BJ (cell line): ENCODE results near the gene SNX3. TPM values are rescaled to one million over a fixed set of nuclear protein-coding genes. Genes with fewer than 3 reads are reported as not detected.

Source experiments
- CTCF ChIA-PET: fragments of 350-600 bp; formaldehyde crosslinking; extraction: SDS; loops from one replicate; lab custom pipeline; 2021; ENCODE audit warnings: antibody characterized with exemption, inconsistent platforms; lab: Yijun Ruan, JAX
- POLR2A ChIA-PET: fragments of 300-600 bp; sonication (Branson Sonifier 250); formaldehyde crosslinking; extraction: SDS; loops from one replicate; lab custom pipeline; 2021; ENCODE audit warnings: antibody characterized with exemption; lab: Charles Lee
- DNase-seq: peaks from one replicate; pipeline ENCODE4 v3.0.0-alpha.2; 2011; ENCODE audit warnings: low read depth
- H3K27me3 ChIP-seq: 2 replicates; pipeline ENCODE4 v1.6.0; 2011; ENCODE audit warnings: low read length; ENCODE audit not compliant: control insufficient read depth, insufficient read depth
- H3K36me3 ChIP-seq: 2 replicates; pipeline ENCODE4 v1.5.1; 2011; ENCODE audit warnings: low read length; ENCODE audit not compliant: control insufficient read depth, insufficient read depth
- H3K4me3 ChIP-seq: 2 replicates; pipeline ENCODE4 v1.5.1; 2011; ENCODE audit warnings: low read depth, mild to moderate bottlenecking, control low read depth, low read length
- CTCF ChIP-seq: IDR thresholded peaks from 2 replicates; pipeline ENCODE4 v1.5.1; 2011; ENCODE audit warnings: low read depth, mild to moderate bottlenecking, control low read depth, inconsistent platforms, low read length, moderate library complexity; ENCODE audit not compliant: insufficient read depth
- polyA plus RNA-seq: library from polyadenylated mRNA; depleted of rRNA; stranded (reverse); fragments of >200 nt; gene quantifications from 2 replicates; pipeline ENCODE4 v1.2.3, GENCODE V29; 2011

SNX3 gene
- polyA plus RNA-seq, 1 experiment, result 113 TPM

GRCh38 chr6:108169464-108170331 lies 91.1 kb downstream of the SNX3 start:
- CTCF ChIA-PET, result interaction anchor here (0.9 to 1.1 kb wide), 2 partner anchors 10 to 12 kb away, joined by 3 read pairs; no protein-coding TSS in a partner anchor

GRCh38 chr6:108168501-108169463 lies 92.1 kb downstream of the SNX3 start:
- peaks cover 81% of the 10 kb centered on the region for H3K27me3 ChIP-seq
- peak; percentile 24; the same call in 1 of the 2 replicates for TF ChIP-seq CTCF
- POLR2A ChIA-PET, result no interaction called here

More at GRCh38 chr6:108169464-108170331, 91.1 kb downstream of the SNX3 start:
- POLR2A ChIA-PET, result no interaction called here
- Histone ChIP-seq H3K36me3 (no peaks in the 10 kb centered on the region), H3K4me3 (no peak overlapping the region), H3K27me3 (peaks cover 81% of the 10 kb centered on the region)
- DNase-seq, result no peak
- no peak for TF ChIP-seq CTCF

DNA sequence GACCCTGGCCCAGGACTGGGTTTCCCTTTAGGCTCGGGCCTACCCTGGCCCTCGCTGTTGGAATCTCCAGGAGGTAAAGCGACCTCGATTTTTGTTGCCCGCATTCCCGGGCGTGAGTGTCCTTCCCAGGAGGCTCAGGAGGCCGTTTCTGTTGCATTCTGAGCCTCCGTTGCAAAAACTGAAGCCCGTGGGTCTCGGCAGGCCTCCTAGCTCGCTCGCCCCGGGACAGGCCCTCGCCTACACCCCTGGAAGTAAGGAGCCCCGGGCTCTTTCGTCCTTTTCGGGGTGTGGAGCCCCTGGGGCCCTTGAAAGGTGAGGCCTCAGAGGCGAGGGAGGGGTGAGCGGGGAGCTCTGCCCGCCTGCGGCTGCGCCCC lies 92.8 kb downstream of the SNX3 start:
- Histone ChIP-seq H3K36me3 (no peaks in the 10 kb centered on the region), H3K4me3 (no peak overlapping the region), H3K27me3 (peaks cover 88% of the 10 kb centered on the region)
- TF ChIP-seq CTCF, result no peak
- no peak for DNase-seq
- ChIA-PET POLR2A (no interaction called here), CTCF (interaction anchor here (1.1 kb wide), 1 partner anchor 8 kb away, joined by 3 read pairs; no protein-coding TSS in a partner anchor)

More at GRCh38 chr6:108168501-108169463, 92.1 kb downstream of the SNX3 start:
- Histone ChIP-seq H3K36me3 (no peaks in the 10 kb centered on the region), H3K4me3 (no peak overlapping the region)
- no peak for DNase-seq
- CTCF ChIA-PET, result interaction anchor here (0.9 to 1.1 kb wide), 2 partner anchors 9 to 11 kb away, joined by 3 read pairs; no protein-coding TSS in a partner anchor

- DNase-seq, result no peak
- TF ChIP-seq CTCF, result no peak
- Histone ChIP-seq H3K36me3 (no peaks in the 10 kb centered on the region), H3K4me3 (no peak overlapping the region), H3K27me3 (peaks cover 89% of the 10 kb centered on the region)
- POLR2A ChIA-PET, result no interaction called here
- CTCF ChIA-PET, result no interaction called here
Observed at GRCh38 chr6:108167449-108168089, 93.3 kb downstream of the SNX3 start.
